Lower leg skin (tissue), 4 donors: ENCODE data around the gene GPSM1. TPM values are rescaled to one million over a fixed set of nuclear protein-coding genes. Genes with fewer than 3 reads are reported as not detected.

Source experiments
- DNase-seq, 2 donors: peaks; one replicate each; pipeline ENCODE4 v3.0.0-alpha.2; 2019; ENCODE audit warnings: low spot score in 2 of 2
- H3K4me3 ChIP-seq: fragments of 200-600 bp; sonication (generic); 2 replicates; pipeline ENCODE4 v1.5.1; 2017; ENCODE audit warnings: mild to moderate bottlenecking, low read depth; ENCODE audit not compliant: poor library complexity, severe bottlenecking
- CTCF ChIP-seq, 3 donors: fragments of 450-650 bp; IDR thresholded peaks; one replicate each; pipeline ENCODE4 v1.5.1; 2016; ENCODE audit warnings: antibody characterized with exemption in 3 of 3, mild to moderate bottlenecking in 3 of 3, moderate library complexity in 2 of 3
- POLR2A ChIP-seq, 2 donors: fragments of 450-650 bp; IDR thresholded peaks; one replicate each; pipeline ENCODE4 v1.6.1; 2016 to 2017; ENCODE audit warnings: antibody characterized with exemption in 2 of 2, mild to moderate bottlenecking in 1 of 2, moderate library complexity in 1 of 2
- WGBS, 2 donors: methylation state at CpG; one replicate each; pipeline ENCODE4 v1.1.5; 2018; 5-methylcytosine and 5-hydroxymethylcytosine counted together
- intact Hi-C: fragments of 100-400 bp; cut with DNase I; formaldehyde crosslinking; loops from one replicate; pipeline ENCODE4 v1.15.0; 2023; ENCODE audit warnings: low total_unique reads
- total RNA-seq, 4 donors: library from RNA; depleted of rRNA; stranded (reverse); fragments of >200 nt; gene quantifications; one replicate each; pipeline ENCODE4 v1.1.0, GENCODE V29; 2016

Gene GPSM1
- total RNA-seq, 4 donors from 2014 or later = 21.0 to 37.1 (median 28.1) TPM

- no peak for DNase-seq
- WGBS, 2 donors = 87 to 92% methylated on average over 20 to 23 of the region's 23 CpGs
- TF ChIP-seq CTCF (IDR thresholded peaks at IDR 0.05) (no peak), POLR2A (IDR thresholded peaks at IDR 0.05) (no peak)
- H3K4me3 ChIP-seq = no peak overlapping the region
- intact Hi-C loops = no loop called here
Measured at GRCh38 chr9:136329636-136330405, 2.5 kb downstream of the GPSM1 start.

- intact Hi-C loops = no loop called here
- H3K4me3 ChIP-seq = no peak overlapping the region
- no peak for DNase-seq
- TF ChIP-seq CTCF (IDR thresholded peaks at IDR 0.05) (no peak), POLR2A (IDR thresholded peaks at IDR 0.05) (no peak)
- WGBS, 2 donors = 81 to 94% methylated on average over 12 to 13 of the region's 14 CpGs
Measured at GRCh38 chr9:136330406-136330990, 3.2 kb downstream of the GPSM1 start.

- DNase-seq = no peak
- no peak for TF ChIP-seq POLR2A (IDR thresholded peaks at IDR 0.05)
- no peak for TF ChIP-seq CTCF (IDR thresholded peaks at IDR 0.05)
- intact Hi-C loops = no loop called here
- 85 to 86% methylated on average over 13 to 14 of the region's 15 CpGs for WGBS, 2 donors
- no peak overlapping the region for H3K4me3 ChIP-seq
Measured at GRCh38 chr9:136331030-136331429, 3.7 kb downstream of the GPSM1 start.

- no peak for DNase-seq
- H3K4me3 ChIP-seq = no peak overlapping the region
- WGBS, 2 donors = 85 to 88% methylated on average over 46 of the region's 46 CpGs
- intact Hi-C loops = no loop called here
- no peak for TF ChIP-seq CTCF (IDR thresholded peaks at IDR 0.05)
Measured at GRCh38 chr9:136331556-136332481, 4.5 kb downstream of the GPSM1 start.

- no peak for DNase-seq
- H3K4me3 ChIP-seq = no peak overlapping the region
- WGBS, 2 donors = 81 to 82% methylated on average over 11 of the region's 11 CpGs
- intact Hi-C loops = no loop called here
- TF ChIP-seq CTCF (IDR thresholded peaks at IDR 0.05) (no peak), POLR2A (IDR thresholded peaks at IDR 0.05) (no peak)
Measured at GRCh38 chr9:136332482-136332983, 5.2 kb downstream of the GPSM1 start.
